GM12873 (cell line): ENCODE results near the gene ZMYM4.

Source experiments
- TF ChIP-seq, protein P1 (sequence below): IDR thresholded peaks from 2 replicates; pipeline ENCODE4 v1.5.1; 2012; ENCODE audit warnings: low read depth, mild to moderate bottlenecking, moderate library complexity, low read length, control low read depth; ENCODE audit not compliant: insufficient read depth; ENCODE audit errors: missing control alignments

ZMYM4 gene

DNA sequence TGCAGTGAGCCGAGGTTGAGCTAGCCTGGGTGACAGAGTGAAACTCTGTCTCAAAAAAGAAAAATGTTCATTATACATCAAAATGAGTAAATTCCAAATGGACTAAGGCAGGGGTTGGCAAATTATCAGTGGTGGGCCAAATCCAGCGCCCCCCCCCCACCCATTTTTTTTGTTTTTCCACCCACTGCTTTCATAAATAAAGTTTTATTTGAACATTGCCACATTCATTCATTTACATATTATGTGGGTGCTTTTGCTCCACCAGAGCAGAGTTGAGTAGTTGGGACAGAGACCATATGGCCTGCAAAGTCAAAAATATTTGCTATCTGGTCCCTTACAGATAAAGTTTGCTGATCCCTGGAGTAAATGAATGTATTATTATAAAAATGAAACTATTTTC lies 99.4 kb downstream of the ZMYM4 start:
- TF ChIP-seq, protein P1, sequence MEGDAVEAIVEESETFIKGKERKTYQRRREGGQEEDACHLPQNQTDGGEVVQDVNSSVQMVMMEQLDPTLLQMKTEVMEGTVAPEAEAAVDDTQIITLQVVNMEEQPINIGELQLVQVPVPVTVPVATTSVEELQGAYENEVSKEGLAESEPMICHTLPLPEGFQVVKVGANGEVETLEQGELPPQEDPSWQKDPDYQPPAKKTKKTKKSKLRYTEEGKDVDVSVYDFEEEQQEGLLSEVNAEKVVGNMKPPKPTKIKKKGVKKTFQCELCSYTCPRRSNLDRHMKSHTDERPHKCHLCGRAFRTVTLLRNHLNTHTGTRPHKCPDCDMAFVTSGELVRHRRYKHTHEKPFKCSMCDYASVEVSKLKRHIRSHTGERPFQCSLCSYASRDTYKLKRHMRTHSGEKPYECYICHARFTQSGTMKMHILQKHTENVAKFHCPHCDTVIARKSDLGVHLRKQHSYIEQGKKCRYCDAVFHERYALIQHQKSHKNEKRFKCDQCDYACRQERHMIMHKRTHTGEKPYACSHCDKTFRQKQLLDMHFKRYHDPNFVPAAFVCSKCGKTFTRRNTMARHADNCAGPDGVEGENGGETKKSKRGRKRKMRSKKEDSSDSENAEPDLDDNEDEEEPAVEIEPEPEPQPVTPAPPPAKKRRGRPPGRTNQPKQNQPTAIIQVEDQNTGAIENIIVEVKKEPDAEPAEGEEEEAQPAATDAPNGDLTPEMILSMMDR = no peak

DNA sequence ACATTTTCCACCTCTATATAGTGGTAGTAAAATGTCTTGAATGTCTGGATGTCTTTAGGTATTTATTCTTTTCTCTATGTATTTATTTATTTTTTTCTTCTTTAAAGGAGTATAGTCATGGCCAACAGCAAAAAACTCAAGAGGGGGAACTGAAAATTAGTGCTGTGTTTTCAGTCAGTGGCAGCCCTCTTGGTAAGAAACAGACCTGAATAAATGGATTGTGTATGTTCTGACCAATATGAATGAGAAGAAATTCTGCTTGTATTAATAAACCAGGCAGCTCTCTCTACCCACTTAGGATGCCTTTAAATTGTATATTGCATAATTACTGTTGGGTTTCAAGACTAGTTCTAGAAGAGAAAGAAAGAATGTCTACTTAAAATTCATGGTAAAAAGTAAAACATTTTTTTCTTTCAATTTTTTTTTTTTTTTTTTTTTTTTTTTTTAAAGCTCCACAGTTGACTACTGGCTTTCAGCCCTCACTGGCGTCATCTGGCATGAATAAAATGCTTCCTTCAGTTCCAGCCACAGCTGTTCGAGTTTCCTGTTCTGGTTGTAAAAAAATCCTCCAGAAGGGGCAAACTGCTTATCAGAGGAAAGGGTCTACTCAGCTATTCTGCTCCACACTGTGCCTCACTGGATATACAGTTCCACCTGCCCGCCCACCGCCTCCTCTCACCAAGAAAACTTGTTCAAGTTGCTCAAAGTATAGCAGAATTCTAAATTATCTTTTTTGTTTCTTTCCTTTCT lies 101.6 kb downstream of the ZMYM4 start:
- TF ChIP-seq, protein P1 = no peak

DNA sequence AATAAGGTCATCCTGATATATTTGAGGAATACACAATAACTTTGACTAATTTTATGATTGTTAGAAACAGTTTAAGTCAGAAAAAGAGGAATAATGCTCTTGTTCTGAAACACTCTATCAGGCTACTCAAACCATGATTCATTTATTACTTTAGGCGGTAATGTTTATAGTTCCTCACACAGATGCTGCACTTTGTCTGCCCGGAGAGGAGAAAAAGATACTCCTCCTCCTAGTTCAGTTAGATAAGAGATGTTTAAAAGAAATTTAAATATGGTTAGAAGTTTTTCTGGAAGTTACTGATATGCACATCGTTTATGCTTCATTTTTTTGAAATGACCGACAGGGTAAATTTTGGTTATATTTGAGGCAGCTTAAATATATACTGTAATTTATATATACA lies 103.0 kb downstream of the ZMYM4 start:
- TF ChIP-seq, protein P1 = no peak

DNA sequence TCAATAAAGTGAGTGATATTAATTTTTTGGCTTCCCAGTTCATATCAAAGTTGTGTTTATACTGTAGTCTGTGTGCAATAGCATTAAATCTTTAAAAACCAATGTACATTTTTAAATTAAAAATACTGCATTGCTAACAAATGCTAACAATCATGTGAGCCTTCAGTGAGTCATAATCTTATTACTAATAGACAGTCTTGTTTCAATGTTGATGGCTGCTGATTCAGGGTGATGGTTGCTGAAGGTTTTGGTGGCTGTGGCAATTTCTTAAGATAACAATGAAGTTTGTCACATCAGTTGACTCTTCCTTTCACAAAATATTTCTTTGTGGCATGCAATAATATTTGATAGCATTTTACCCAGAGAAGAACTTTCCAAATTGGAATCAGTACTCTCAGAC lies 109.0 kb downstream of the ZMYM4 start:
- TF ChIP-seq, protein P1 = no peak

DNA sequence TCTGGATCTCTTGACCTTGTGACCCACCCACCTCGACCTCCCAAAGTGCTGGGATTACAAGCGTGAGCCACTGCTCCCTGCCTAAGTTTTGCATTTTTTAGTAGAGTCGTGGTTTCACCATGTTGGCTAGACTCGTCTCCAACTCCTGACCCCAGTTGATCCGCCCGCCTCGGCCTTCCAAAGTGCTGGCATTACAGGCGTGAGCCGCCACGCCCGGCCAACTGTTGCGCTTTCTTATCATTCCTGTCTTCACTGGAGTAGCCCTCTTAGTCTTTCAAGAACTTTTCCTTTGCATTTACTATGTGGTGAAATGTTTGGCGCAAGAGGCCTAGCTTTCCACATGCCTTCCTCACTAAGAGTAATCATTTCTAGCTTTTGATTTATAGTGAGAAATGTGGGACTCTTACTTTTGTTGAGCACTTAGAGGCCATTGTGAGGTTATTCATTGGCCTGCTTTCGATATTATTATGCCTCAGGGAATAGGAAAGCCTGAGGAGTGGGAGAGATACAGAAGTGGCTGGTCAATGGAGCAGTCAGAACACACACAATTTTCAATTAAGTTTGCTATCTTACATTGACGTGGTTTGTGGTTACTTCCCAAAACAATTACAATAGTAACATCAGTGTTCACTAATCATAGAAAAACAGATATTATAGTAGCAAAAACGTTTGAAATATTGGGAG lies 111.0 kb downstream of the ZMYM4 start:
- TF ChIP-seq, protein P1 = no peak

DNA sequence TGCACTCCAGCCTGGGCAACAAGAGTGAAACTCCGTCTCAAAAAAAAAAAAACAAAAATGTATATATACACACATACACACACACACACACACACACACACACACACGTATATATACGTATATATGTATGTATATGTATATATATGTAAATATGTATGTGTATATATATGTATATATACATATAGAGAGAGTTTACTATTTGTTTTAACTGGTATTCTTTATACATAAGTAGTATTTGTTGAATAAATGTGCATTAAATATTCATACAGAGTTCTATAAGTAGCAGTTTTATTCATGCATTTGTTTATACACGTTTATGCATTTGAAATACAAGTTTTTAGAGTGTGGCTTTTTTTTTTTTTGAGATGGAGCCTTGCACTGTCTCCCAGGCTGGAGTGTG lies 113.6 kb downstream of the ZMYM4 start:
- TF ChIP-seq, protein P1 = no peak

DNA sequence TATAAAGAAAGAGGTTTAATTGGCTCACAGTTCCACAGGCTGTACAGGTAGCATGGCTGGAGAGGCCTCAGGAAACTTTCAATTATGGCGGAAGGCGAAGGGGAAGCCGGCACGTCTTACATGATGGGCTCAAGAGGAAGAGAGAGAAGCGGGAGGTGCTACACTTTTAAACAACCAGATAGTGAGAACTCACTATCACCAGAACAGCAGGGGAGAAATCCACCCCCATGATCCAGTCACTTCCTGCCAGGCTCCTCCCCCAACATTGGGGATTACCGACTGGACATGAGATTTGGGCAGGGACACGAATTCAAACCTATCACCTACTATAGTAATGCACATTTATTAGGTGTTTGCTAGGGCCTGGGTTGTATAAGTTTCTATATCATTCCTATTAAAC lies 117.8 kb downstream of the ZMYM4 start:
- TF ChIP-seq, protein P1 = no peak
